SK-N-SH treated with all-trans-retinoic acid at 6 μM for 48 hours (cell line): ENCODE measurements around the gene PLA2G2F.

Source experiments
- BACH2 ChIP-seq: fragments of 250-450 bp; sonication (Bioruptor Pico); IDR thresholded peaks from 2 replicates; pipeline ENCODE4 v1.9.0; 2021; ENCODE audit warnings: mild to moderate bottlenecking, borderline replicate concordance
- ESRRG ChIP-seq: fragments of 250-450 bp; sonication (Bioruptor Pico); IDR thresholded peaks from 2 replicates; pipeline ENCODE4 v1.6.1; 2021; ENCODE audit warnings: mild to moderate bottlenecking
- OSR1 ChIP-seq: fragments of 250-450 bp; sonication (Bioruptor Pico); IDR thresholded peaks from 2 replicates; pipeline ENCODE4 v1.8.0; 2022; ENCODE audit warnings: moderate library complexity, mild to moderate bottlenecking, inconsistent platforms
- PATZ1 ChIP-seq: fragments of 250-450 bp; sonication (Bioruptor Pico); IDR thresholded peaks from 2 replicates; pipeline ENCODE4 v1.8.0; 2020; ENCODE audit warnings: mild to moderate bottlenecking, moderate library complexity, borderline replicate concordance
- ZFP30 ChIP-seq: fragments of 450-650 bp; formaldehyde crosslinking; IDR thresholded peaks from 2 replicates; pipeline ENCODE4 v1.5.0; 2022; ENCODE audit warnings: mild to moderate bottlenecking, moderate library complexity

GRCh38 chr1:20167126-20167525 is 28.0 kb downstream of the PLA2G2F start:
- no peak for TF ChIP-seq ZFP30 (CRISPR knock-in tag)
- TF ChIP-seq OSR1 (CRISPR knock-in tag): no peak
- TF ChIP-seq ESRRG (CRISPR knock-in tag): no peak
- no peak for TF ChIP-seq BACH2 (CRISPR knock-in tag)
- no peak for TF ChIP-seq PATZ1 (CRISPR knock-in tag)
